Bronchial epithelial cell (primary cell): ENCODE measurements around the gene NRAS. TPM values are rescaled to one million over a fixed set of nuclear protein-coding genes. Genes with fewer than 3 reads are reported as not detected.
A peak's percentile ranks its signal among the peaks of the same experiment; 100 is the strongest.

ENCODE experiments used
- DNase-seq: peaks from one replicate; pipeline ENCODE4 v3.0.0-alpha.2; 2010; ENCODE audit warnings: low read depth
- FAIRE-seq: peaks from 2 replicates; lab custom pipeline; 2011; peaks lifted over from hg19 to GRCh38; lab: Jason Lieb, UNC
- H3K27me3 ChIP-seq: 2 replicates; pipeline ENCODE4 v1.5.1; 2011; ENCODE audit warnings: low read length; ENCODE audit not compliant: control insufficient read depth, insufficient read depth
- H3K36me3 ChIP-seq: 2 replicates; pipeline ENCODE4 v1.5.1; 2011; ENCODE audit warnings: low read length; ENCODE audit not compliant: control insufficient read depth, insufficient read depth
- H3K4me3 ChIP-seq: 2 replicates; pipeline ENCODE4 v1.5.1; 2011; ENCODE audit warnings: mild to moderate bottlenecking, low read depth, low read length, control low read depth
- CTCF ChIP-seq: IDR thresholded peaks from 2 replicates; pipeline ENCODE4 v1.5.1; 2011; ENCODE audit warnings: mild to moderate bottlenecking, moderate library complexity, low read length, control low read depth, inconsistent platforms; ENCODE audit not compliant: insufficient read depth, severe bottlenecking
- total RNA-seq: library from RNA; depleted of rRNA; stranded (reverse); fragments of >200 nt; gene quantifications from 2 replicates; pipeline ENCODE4 v1.2.1, GENCODE V29; 2014

NRAS gene
- total RNA-seq, 1 donor from 2014 or later, result 78.2 TPM

DNA sequence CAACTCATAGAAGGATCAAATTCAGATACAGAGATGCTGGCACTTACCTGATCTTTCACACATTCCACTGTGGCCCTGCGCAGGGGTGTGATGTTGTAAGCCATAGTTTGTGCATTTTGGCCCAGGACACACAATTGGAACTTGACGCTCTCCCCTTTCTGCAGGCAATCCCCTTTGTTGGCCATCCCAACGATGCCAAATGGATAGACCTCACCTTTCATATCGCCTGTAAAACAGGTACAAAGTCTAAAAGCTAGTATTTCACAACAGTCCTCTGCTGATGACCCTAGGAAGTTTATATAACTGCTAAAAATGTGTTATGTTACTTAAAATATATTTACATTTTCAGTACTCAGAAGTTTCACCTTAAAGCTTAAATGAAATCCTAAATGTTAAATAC lies 3.9 kb upstream of the NRAS start:
- DNase-seq (no peak), FAIRE-seq (no peak)
- Histone ChIP-seq H3K36me3 (peaks cover 13% of the 10 kb centered on the region), H3K4me3 (no peak overlapping the region), H3K27me3 (no peaks in the 10 kb centered on the region)
- no peak for TF ChIP-seq CTCF

DNA sequence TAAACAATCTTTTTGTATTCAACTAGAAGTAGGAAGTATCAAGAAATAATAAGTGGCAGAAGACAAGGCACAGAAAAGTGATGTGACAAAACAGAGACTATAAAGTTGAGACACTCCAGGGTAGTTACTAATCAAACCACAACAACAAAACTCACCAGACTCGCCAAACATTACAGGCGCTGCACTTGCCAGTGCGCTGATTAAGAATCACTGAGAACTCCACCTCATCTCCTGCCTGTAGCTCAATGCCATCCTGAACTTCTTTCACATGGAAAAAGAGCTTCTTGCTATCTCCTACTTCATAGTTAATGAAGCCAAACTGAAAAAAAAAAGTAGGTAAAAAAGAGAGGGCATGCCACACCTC lies 2.8 kb upstream of the NRAS start:
- no peaks in the 10 kb centered on the region for H3K27me3 ChIP-seq
- H3K4me3 ChIP-seq, result no peak overlapping the region
- FAIRE-seq, result no peak
- DNase-seq, result peak; percentile 53
- TF ChIP-seq CTCF, result no peak
- peaks cover 9% of the 10 kb centered on the region for H3K36me3 ChIP-seq

DNA sequence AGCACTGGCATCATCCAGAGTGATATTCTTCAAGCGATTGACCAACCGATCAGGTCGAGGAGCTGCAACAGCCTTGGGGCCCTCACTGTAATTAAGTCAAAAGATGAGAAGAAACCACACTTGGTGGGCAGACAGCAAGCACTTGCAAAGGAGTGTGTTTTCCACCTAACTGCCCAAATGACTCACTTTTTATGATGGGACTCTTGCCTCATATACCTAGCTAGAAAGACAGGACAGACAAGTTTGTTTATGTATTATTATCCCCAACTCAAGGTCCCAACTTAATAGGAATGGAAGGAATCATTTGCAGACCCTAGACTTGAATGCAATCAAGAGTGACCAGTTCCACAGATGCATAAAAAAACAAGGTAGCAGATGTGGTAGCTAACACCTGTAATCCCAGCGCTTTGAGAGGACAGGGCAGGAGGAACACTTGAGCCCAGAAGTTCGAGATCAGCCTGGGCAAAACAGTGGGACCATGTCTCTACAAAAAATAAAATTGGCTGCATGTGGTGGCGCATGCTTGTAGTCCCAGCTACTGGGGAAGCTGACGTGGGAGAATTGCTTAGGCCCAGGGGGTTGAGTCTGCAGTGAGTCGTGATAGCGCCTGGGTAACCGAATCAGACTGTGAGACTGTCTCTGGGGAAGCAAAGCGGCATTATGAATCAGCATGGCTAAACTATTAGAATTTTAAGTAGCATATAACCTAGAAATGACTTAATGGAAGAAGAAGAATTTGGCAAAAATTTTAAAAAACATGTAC lies 2.3 kb upstream of the NRAS start:
- H3K36me3 ChIP-seq, result peaks cover 8% of the 10 kb centered on the region
- no peak for TF ChIP-seq CTCF

DNA sequence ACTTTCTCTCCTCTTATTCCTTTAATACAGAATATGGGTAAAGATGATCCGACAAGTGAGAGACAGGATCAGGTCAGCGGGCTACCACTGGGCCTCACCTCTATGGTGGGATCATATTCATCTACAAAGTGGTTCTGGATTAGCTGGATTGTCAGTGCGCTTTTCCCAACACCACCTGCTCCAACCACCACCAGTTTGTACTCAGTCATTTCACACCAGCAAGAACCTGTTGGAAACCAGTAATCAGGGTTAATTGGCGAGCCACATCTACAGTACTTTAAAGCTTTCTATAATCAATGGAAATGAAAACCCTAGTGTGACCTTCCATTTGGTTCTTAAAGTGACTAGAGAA lies 643 bp downstream of the NRAS start:
- peaks cover 18% of the 10 kb centered on the region for H3K36me3 ChIP-seq

More for the DNA sequence above, 2.3 kb upstream of the NRAS start:
- Histone ChIP-seq H3K4me3 (no peak overlapping the region), H3K27me3 (no peaks in the 10 kb centered on the region)
- peak; percentile 75 for DNase-seq
- FAIRE-seq, result no peak

GRCh38 chr1:114712977-114713376 lies 3.6 kb downstream of the NRAS start:
- TF ChIP-seq CTCF, result no peak
- FAIRE-seq (no peak), DNase-seq (no peak)
- Histone ChIP-seq H3K4me3 (no peak overlapping the region), H3K27me3 (no peaks in the 10 kb centered on the region), H3K36me3 (peaks cover 15% of the 10 kb centered on the region)

More for the DNA sequence above, 643 bp downstream of the NRAS start:
- no peak for FAIRE-seq
- DNase-seq, result peak; percentile 15
- TF ChIP-seq CTCF, result no peak
- Histone ChIP-seq H3K4me3 (peak overlapping the region; percentile 92), H3K27me3 (no peaks in the 10 kb centered on the region)

DNA sequence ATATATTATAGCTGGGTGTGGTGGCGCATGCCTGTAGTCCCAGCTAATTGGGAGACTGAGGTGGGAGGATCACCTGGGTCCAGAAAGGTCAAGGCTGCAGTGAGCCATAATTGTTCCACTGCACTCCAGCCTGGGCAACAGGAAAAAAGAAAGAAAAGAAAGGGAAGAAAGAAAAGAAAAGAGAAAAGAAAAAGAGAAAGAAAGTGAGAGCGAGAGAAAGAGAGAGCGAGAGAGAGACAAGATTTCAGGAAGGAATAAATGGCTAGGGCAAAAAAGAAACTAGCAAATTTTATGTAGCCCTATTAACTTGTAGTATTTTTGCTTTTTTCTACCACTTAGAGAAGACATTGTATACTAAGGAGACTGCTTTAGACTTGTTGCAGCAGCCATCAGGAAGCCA lies 6.2 kb downstream of the NRAS start:
- no peak for DNase-seq
- no peak for FAIRE-seq
- no peak for TF ChIP-seq CTCF
- no peaks in the 10 kb centered on the region for H3K27me3 ChIP-seq
- no peak overlapping the region for H3K4me3 ChIP-seq
- peaks cover 19% of the 10 kb centered on the region for H3K36me3 ChIP-seq
